HepG2 (cell line): ENCODE results near the gene FTSJ1.

Experiments used
- ARNT ChIP-seq: fragments of 450-650 bp; IDR thresholded peaks from 2 replicates; pipeline ENCODE4 v1.6.1; 2017
- EZH2 ChIP-seq: conservative IDR thresholded peaks from 2 replicates; pipeline ENCODE4 v1.6.1; 2012; ENCODE audit warnings: mild to moderate bottlenecking, low read depth, low read length, moderate library complexity
- THYN1 ChIP-seq: sonication (generic); formaldehyde crosslinking; IDR thresholded peaks from 2 replicates; pipeline ENCODE4 v1.8.1; 2023; ENCODE audit warnings: low read depth, mild to moderate bottlenecking, moderate library complexity, missing genetic modification reagents, borderline replicate concordance
- TF ChIP-seq, protein P1 (sequence below): sonication (generic); formaldehyde crosslinking; IDR thresholded peaks from 2 replicates; pipeline ENCODE4 v1.5.0; 2020; ENCODE audit warnings: mild to moderate bottlenecking, missing genetic modification reagents, moderate library complexity

DNA sequence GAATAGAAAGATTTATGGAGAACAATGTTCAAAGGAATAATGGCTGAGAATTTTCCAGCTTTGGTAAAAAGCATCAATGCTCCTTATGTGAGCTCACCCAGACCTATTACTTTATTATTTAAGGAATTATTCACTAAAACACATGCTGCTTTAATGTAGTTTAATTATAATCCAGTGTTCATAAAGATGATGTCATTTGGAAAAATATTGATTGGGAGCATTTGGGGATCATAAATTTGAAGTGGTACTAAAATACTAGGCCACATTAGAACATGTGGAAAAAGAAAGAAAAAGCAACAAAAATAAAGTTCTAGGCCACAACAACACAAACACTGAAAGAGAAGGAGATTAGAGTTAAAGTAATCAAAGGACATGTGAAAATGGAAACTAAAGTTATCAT is 25.9 kb upstream of the FTSJ1 start:
- TF ChIP-seq, protein P1, sequence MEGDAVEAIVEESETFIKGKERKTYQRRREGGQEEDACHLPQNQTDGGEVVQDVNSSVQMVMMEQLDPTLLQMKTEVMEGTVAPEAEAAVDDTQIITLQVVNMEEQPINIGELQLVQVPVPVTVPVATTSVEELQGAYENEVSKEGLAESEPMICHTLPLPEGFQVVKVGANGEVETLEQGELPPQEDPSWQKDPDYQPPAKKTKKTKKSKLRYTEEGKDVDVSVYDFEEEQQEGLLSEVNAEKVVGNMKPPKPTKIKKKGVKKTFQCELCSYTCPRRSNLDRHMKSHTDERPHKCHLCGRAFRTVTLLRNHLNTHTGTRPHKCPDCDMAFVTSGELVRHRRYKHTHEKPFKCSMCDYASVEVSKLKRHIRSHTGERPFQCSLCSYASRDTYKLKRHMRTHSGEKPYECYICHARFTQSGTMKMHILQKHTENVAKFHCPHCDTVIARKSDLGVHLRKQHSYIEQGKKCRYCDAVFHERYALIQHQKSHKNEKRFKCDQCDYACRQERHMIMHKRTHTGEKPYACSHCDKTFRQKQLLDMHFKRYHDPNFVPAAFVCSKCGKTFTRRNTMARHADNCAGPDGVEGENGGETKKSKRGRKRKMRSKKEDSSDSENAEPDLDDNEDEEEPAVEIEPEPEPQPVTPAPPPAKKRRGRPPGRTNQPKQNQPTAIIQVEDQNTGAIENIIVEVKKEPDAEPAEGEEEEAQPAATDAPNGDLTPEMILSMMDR: no peak
- TF ChIP-seq THYN1 (CRISPR knock-in tag) (no peak), ARNT (no peak), EZH2 (no peak)
